Measurements from ENCODE around the gene PHRF1.
"Not testable (repeated sequence)": the region's sequence is repeated elsewhere in the genome, so short reads cannot be mapped to it uniquely, and the experiment has no call there.

PHRF1 gene

GRCh38 chr11:571802-572185, 4.5 kb upstream of the PHRF1 start:
- no peak for DNase-seq (ENCODE audit: low read depth in 3 of 3, low spot score in 1 of 3)

GRCh38 chr11:573146-573759, 3.0 kb upstream of the PHRF1 start:
- DNase-seq (ENCODE audit: low read depth in 3 of 3, low spot score in 1 of 3), result no peak

DNA sequence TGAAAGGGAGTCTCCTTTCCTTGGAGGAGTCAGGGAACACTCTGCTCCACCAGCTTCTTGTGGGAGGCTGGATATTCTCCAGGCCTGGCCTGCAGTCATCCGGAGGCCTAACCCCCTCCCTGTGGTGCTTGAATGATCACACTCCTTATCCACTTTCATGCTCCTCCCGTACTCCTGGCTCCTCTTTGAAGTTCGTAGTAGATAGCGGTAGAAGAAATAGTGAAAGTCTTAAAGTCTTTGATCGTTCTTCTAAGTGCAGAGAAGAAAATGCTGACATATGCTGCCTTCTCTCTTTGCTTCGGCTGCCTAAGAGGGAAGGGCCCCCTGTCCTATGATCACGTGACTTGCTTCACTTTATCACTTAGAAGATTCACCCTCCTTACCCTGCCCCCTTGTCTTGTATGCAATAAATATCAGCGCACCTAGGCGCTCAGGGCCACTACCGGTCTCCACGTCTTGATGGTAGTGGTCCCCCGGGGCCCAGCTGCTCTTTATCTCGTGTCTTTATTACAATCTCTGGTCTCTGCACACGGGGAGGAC, 2.2 kb upstream of the PHRF1 start:
- DNase-seq (ENCODE audit: low read depth in 3 of 3, low spot score in 1 of 3), result not testable (repeated sequence)

GRCh38 chr11:574632-575312, 1.5 kb upstream of the PHRF1 start:
- DNase-seq (ENCODE audit: low read depth in 3 of 3, low spot score in 1 of 3), result no peak

DNA sequence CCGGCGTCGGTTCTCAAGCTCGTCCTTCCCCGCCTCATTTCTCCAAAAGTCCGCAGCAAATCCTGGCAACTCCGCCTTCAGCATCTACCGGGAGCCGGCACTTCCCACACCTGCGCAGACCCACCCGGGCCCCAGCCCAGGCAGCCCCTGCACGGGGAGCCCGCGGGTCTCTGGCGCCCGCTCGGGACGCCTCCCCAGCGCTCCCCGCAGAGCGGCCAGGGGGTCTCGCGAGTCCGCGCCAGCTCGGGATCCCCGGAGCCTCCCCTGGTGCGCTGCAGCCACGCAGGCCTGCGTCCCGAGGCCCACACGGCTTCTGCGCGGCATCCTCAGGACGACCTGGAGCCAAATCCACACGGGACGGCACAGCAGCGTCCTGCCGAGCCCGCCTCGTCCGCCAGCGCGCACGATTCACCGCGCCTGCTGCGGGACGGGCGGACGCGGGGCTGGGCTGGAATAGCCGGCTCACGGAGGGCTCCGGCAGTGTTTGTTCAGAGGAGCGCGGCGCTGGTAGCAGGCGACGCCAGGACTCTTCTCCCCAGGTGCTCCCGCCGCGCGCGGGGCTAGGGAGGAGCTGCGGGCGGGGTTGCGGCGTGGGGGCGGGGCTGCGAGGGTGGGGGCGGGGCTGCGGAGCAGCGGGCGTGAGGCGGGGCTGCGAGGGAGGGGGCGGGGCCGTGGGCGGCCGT, 816 bp upstream of the PHRF1 start:
- no peak for DNase-seq (ENCODE audit: low read depth in 3 of 3, low spot score in 1 of 3)

GRCh38 chr11:576811-577610, 741 bp downstream of the PHRF1 start:
- no peak for DNase-seq (ENCODE audit: low read depth in 3 of 3, low spot score in 1 of 3)

- no peak for DNase-seq (ENCODE audit: low read depth in 3 of 3, low spot score in 1 of 3)
These were observed 1.3 kb downstream of the PHRF1 start for GRCh38 chr11:577611-577894.

DNA sequence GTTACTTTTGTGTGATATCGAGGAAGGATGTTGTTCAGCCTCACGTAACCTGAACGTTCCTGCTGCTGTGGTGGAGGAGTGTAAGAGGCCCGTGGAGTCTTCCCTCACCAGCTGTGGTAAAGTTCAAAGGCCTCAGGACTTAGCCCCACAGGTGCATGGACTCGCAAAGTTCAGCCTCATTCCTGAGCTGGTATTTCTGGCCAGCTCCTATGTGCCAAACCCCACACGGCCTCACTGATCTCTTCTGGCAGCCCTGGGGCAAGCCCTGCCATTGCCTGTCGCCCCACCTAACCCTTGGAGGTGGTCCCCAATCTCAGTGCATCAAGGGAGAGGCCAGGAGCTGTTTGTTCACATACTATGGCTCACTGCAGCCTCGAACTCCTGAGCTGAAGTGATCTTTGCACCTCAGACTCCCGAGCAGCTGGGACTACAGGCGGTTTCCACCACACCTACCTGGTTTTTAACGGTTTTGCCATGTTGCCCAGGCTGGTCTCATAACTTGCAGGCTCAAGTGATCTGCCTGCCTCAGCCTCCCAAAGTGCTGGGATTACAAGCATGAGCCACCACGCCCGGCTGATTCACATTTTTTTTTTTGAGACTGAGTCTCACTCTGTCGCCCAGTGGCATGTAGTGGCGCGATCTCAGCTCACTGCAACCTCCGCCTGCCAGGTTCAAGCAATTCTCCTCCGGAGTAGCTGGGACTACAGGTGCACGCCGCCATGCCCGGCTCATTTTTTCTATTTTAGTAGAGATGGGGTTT, 2.2 kb downstream of the PHRF1 start:
- no peak for DNase-seq (ENCODE audit: low read depth in 3 of 3, low spot score in 1 of 3)

- no peak for DNase-seq (ENCODE audit: low read depth in 3 of 3, low spot score in 1 of 3)
These were observed 3.7 kb downstream of the PHRF1 start for GRCh38 chr11:579830-580601.

DNA sequence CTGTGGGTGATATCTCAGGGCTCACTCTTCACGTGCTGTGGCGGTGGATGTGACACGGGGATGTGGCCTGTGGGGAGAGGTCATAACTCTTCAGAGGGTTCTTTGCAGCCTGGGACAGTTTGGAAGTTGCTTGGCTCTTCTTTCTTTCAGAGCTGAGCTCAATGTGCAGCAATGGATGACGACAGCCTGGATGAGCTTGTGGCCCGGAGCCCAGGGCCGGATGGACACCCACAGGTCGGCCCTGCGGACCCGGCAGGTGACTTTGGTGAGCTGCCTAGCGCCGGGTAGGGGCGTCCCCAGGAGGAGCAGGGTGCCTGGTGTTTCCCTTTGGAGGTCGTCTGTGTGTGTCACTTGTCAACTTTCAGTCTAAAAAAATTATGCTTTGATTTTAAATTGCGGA, 5.1 kb downstream of the PHRF1 start:
- DNase-seq (ENCODE audit: low read depth in 3 of 3, low spot score in 1 of 3), result no peak

DNA sequence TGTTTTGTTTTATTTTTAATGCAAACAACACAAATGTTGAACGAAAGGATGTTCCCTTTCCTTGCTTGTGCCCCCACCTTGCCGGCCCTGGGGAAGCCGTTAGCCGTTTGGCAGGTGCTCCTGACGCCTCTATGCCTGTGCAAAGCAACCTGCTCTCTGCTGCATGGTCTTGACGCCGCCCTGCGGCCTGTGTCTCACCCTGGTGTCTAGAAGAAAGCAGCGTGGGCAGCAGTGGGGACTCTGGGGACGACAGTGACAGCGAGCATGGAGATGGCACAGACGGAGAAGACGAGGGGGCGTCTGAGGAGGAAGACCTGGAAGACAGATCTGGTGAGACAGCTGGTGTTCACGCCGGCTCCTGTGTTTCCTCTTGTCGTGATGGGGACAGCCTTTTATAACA, 5.5 kb downstream of the PHRF1 start:
- DNase-seq (ENCODE audit: low read depth in 3 of 3, low spot score in 1 of 3), result no peak

DNA sequence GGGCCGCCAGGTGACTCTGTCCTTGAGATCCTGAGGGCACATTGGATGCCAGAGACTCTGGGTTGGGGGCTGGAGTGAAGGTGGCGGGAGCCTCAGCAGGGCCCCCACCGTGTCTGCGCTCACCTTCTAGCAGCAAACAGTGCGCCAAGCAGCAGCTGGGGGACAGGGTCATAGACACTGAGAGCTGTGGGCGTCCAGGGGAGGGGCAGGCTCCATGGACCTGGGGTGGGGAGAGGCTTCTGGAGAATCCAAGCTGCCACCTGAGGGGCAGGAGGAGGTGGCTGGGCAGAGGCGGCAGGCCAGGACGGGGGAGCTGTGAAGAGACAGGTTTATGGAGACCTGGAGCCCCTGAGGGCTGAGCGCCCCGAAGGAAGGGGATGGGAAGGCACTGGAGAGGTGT, 8.0 kb downstream of the PHRF1 start:
- no peak for DNase-seq (ENCODE audit: low read depth in 3 of 3, low spot score in 1 of 3)

DNA sequence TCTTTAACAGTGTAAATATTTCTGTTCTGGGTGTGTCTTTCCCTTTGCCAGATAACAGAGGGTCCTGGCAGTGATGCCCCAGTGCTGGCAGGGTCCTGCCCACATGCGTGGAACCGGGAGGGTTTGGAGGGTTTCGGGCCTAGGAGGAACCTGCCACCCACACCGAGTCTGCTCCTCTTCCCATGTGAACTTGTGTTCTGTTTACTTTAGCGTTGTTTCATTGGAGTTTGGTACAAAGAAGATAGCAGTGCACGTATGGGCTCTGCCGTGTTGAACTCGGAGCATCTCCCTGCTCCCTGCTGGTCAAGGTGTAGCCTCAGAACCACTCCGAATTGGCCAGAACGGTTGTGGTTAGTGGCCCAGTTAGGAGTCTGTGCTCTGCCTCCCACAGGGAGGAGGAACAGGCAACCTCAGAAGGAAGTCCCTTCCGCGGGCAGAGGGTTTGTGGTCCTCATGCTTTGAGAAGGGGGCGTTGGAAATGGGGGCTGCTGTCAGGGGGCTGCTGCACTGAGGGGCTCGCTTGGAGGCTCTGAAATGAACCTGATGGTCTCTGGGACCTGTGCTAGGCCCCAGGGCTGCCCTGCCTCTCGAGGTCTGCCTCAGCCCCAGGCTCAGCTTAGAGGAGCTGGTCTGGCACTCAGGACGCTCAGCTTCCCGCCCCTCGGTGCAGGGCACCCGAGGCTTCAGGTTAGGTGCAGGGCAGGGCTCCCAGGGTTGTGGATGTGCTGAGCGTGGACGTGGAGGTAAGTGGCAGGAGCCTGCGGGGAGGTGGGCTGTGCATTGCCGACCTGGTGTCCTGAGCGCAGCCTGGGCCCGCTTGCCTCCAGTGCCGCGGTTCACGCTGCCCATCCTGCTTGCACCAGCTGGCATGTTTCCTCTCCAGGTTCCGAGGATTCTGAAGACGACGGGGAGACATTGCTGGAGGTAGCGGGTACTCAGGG, 10.4 kb downstream of the PHRF1 start:
- no peak for DNase-seq (ENCODE audit: low read depth in 3 of 3, low spot score in 1 of 3)

GRCh38 chr11:587546-587945, 11.3 kb downstream of the PHRF1 start:
- DNase-seq (ENCODE audit: low read depth in 3 of 3, low spot score in 1 of 3), result no peak

- DNase-seq (ENCODE audit: low read depth in 3 of 3, low spot score in 1 of 3), result peak; percentile 30 to 47 (median 32)
These were observed 11.7 kb downstream of the PHRF1 start for GRCh38 chr11:587978-588380.

DNA sequence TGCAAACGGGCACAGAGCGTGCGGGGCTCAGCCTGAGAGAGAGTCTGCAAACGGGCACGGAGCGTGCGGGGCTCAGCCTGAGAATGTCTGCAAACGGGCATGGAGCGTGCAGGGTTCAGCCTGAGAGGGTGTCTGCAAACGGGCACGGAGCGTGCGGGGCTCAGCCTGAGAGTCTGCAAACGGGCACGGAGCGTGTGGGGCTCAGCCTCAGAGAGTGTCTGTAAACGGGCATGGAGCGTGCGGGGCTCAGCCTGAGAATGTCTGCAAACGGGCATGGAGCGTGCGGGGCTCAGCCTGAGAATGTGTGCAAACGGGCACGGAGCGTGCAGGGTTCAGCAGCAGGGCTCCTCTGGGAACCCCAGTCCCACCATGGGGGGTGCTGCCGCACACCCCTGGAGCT, 13.5 kb downstream of the PHRF1 start:
- no peak for DNase-seq (ENCODE audit: low read depth in 3 of 3, low spot score in 1 of 3)

- no peak for DNase-seq (ENCODE audit: low read depth in 3 of 3, low spot score in 1 of 3)
These were observed 14.7 kb downstream of the PHRF1 start for GRCh38 chr11:590997-591396.

DNA sequence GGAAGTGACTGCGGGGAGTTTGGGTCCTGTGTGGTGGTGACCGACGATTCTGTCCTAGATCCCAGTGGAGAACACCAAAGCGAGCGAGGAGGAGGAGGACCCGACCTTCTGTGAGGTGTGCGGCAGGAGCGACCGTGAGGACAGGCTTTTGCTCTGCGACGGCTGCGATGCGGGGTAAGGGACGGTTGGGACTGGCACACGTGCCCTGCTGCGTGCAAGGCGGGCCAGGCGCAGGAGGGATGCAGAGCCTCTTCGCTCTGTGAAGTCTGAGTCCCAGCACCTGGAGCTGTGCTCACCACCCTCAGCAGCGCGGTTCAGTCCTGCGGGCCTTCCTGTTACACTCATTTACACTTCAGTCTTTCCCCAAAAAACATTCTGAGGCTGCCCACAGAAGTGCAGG, 16.2 kb downstream of the PHRF1 start:
- DNase-seq (ENCODE audit: low read depth in 3 of 3, low spot score in 1 of 3), result no peak

GRCh38 chr11:592918-593317, 16.6 kb downstream of the PHRF1 start:
- DNase-seq (ENCODE audit: low read depth in 3 of 3, low spot score in 1 of 3), result no peak
